NCI-H2171 (cell line): Measurements from ENCODE around the gene GEMIN7.

ENCODE experiments used
- DNase-seq: peaks from one replicate; lab custom pipeline; 2025; lab: John Stamatoyannopoulos, UW

The GEMIN7 gene, protein sequence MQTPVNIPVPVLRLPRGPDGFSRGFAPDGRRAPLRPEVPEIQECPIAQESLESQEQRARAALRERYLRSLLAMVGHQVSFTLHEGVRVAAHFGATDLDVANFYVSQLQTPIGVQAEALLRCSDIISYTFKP

DNA sequence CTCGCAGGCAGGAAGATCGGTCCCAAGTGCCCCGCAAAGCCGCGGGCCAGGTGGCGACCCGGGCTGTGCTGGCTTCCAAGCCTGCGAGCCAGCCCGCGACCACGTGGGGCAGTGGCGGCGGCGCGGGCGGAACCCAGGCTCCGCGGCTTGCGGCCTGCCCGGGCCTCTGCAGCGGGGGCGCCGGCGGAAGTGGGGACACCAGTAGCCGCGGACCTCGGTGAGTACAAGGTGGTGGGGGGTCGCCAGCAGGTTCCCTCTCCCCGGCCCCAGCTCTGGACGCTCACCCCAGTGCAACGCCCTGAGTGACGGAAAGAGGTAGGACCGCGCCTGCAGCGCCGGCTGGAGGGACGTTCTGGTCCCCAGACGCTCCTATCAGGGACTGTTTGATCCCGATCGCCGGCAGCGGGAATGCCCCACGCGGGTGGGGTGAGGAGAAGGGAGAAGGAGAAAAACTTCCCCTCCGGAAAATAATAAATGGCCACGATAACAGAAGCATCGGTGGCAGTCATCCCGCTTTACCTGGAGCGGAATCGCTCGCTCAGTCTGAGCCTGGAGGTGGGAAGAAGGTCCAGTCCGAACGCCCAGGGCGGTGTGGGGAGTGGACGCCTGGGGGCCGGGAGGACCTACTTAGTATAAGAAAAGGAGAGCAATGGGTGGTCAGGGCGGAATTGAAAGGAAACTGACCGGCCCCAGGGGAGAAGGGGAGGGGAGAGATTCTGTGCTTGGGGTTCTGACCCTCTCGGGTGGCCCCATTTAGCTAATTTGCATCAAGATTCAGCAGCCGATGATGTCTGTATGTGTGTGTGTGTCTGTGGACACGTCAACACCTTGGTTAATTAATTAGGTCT is at the start of gene GEMIN7:
TSS of gene GEMIN7 (plus strand) at position 198 of the 848 bp plus-strand sequence. CDS start 10,855 bp downstream, outside the sequence.
- peak; percentile 88 for DNase-seq

DNA sequence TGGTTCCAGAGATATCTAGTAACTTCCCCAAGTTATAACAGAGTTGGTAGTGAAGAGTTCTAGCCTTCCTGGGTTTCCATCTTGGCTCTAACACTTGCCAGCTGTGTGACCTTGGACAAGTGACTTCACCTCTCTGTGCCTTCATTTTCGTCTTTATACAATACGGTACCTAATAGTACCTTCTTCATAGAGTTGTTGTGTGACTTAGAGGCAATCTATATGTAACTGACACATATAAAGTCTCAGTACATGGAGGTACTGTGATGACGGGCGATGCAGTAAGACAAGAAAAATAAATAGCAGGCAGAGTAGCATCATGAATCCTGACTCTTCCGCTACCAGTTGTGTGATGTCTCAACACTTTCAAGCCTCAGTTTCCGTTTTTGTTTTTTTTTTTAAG is 48.2 kb upstream of the GEMIN7 start:
- DNase-seq: no peak

DNA sequence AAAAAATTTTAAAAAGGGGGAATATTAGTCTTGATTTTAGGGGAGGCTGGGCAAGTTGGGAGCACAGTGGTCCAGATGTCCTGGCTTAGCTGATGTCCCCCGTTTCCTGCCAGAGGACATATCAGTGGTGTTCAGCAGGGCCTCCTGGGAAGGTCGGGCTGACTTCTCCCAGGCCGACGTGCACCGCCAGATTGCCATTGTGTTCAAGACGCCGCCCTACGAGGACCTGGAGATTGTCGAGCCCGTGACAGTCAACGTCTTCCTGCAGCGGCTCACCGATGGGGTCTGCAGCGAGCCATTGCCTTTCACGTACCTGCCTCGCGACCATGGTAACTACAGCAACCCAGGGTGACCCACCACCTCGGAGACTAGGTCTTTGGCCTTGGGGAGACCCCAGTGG is 46.6 kb upstream of the GEMIN7 start:
- no peak for DNase-seq

DNA sequence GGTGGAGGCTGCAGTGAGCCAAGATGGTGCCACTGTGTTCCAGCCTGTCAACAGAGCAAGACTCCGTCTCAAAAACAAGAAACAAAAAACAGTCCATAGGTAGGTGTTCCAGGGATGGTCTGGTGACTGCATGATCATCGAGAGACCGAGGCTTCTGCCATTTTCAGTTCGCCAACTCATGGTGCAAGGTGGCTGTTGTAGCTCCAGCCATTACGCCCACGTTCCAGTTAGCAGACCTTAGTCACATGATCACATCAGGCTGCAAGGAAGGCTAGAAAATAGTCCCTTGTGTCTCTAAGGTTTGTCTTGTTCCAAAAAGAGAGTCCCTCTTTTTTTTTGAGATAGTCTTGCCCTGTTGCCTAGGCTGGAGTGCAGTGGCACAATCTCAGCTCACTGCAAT is 43.3 kb upstream of the GEMIN7 start:
- no peak for DNase-seq

DNA sequence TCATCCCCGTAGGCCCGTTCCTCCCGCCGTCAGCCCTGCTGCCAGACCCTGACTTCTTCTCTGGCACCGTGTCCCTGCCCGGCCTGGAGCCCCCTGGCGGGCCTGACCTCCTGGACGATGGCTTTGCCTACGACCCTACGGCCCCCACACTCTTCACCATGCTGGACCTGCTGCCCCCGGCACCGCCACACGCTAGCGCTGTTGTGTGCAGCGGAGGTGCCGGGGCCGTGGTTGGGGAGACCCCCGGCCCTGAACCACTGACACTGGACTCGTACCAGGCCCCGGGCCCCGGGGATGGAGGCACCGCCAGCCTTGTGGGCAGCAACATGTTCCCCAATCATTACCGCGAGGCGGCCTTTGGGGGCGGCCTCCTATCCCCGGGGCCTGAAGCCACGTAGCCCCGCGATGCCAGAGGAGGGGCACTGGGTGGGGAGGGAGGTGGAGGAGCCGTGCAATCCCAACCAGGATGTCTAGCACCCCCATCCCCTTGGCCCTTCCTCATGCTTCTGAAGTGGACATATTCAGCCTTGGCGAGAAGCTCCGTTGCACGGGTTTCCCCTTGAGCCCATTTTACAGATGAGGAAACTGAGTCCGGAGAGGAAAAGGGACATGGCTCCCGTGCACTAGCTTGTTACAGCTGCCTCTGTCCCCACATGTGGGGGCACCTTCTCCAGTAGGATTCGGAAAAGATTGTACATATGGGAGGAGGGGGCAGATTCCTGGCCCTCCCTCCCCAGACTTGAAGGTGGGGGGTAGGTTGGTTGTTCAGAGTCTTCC is 41.5 kb upstream of the GEMIN7 start:
- DNase-seq: no peak

DNA sequence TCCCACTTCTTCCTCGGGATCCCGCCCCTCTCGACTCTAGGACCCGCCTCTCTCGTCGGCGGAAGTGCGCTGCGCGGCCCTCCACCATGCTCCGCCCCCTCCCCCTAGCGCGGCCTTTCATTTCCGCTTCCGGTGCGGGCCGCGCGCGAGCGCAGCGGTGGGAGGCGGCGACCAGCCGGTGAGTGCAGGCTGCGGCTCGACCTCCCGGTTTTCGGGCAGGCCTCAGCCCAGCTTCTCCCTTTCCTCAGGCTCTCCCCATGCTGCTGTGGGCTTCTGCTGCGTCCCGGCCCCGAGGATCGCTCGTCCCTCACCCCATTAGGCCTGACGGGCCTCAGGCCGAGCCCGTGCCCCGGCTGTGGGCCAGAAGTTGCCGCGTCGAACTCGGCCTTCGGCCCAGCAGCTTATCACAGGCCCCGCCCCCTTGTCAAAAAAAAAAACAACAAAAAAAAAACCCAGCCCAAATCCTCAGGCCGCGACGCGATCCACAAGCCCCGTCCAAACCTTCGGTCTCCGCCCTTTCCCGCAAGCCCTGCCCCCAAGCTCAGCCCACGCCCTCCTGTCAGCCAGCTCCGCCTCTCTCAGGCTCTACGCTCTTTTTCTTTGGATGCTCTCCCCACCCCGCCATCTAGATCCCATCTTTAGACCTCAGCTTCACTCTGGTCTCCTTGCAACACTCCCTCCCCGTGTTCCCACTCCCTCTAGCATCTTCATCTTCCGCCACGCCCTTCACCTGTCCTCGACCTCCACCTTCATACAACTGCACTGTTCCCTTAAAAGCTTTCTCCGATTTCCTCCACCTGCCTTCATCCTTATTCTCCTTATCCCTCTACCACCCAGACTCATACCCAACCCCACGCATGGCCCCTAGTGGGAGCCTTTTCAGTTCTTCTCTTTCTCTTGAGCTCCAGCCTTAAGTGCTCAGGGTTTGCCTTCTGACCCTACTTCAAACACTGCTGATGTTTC is 39.8 kb upstream of the GEMIN7 start, which contains the start of gene CLASRP:
TSS of gene CLASRP (plus strand) at position 115 of the 963 bp plus-strand sequence. CDS start 1,168 bp downstream, outside the sequence.
- peak; percentile 91 for DNase-seq

DNA sequence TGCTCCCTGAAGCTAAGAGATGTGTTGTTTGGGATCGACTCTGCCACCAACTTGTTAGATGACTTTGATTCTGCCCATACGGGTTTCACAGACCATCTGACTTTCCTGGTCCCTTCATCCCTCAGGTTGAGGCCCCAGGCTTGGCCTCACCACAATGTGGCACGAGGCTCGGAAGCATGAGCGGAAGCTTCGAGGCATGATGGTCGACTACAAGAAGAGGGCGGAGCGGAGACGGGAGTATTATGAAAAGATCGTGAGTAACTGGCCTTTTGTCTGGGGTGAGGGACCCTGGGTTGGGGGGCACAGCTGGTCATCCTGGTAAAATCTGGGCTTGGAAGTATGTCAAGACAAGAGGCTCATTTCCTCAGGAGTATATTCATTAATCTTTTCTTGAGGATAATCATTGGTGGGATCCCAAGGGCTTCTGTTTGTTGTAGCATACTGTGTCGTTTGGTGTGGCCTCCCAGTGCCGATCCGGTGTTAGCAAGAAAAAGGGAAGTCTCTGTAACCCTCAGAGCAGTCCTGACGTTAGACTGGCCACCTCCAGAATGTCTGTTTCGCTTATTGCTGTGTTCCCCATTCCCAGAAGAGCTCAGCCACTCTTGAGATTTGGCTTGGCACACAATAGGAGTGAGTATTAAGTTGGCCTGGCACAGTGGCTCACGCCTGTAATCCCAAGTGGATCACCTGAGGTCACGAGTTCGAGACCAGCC is 38.8 kb upstream of the GEMIN7 start:
- DNase-seq: no peak

DNA sequence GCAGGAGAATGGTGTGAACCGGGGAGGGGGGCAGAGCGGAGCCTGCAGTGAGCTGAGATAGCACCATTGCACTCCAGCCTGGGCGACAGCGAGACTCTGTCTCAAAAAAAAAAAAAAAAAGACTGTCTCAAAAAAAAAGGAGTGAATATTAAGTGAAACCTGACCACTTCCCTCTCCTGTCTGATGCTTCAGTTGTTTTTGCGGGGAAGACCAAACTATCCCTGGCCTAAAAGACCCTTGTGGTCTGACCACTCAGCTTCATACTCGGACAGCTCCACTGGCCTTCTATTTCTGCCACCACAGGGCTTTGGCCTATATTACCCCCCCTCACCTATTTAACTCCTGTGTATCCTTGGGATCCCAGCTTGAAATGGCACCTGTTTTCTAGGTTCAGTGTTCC is 37.9 kb upstream of the GEMIN7 start:
- no peak for DNase-seq

DNA sequence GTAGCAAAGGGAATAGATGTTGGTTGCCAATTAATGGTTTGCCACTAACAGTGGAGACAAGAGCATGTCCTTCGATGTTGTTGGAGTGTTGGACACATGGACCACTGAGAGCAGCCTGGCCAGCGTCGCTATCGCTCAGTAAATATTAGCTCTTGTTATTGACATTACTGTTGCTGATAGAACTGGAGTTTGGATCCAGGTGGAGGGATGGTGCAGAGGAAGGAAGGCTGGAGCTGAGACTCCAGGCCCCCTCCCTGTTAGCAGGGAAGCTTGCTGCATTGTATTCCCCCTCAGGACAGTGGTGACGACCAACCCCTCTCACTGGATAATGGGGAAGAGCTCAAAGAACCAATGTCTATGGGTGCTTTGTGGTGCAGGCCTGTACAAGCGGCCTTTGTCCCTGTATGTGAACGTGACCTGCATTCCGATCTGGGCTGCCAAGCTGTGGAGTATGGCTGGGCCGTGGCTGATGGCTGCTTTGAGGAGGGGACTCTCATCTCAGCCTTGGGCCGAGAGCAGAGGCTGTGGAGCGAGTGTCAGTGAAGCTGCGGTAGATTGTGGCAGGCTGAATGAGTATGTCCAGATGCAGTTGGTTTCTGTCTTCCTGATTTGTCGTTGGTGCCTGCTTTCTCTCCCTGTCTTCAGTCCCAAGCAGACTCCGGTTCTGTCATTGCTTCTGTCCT is 33.2 kb upstream of the GEMIN7 start:
- DNase-seq: no peak

DNA sequence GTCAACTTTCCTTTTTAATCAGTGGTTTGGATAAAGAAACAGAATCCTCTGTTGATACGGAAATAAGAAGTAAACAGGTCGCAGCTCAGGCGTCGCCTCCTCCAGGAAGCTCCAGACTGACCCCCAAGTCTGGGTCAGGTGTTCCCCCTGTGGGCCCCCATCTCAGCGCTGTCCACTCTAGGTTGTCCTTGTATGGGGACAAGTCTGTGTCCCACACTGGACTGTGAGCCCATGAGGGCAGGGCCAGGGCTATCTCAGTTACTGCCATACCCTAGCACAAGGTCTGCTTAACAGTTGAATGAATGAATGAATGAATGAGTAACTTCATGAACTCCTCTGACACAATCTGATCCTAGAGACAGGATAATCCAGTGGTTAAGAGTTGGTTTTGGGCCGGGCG is 32.7 kb upstream of the GEMIN7 start:
- no peak for DNase-seq

DNA sequence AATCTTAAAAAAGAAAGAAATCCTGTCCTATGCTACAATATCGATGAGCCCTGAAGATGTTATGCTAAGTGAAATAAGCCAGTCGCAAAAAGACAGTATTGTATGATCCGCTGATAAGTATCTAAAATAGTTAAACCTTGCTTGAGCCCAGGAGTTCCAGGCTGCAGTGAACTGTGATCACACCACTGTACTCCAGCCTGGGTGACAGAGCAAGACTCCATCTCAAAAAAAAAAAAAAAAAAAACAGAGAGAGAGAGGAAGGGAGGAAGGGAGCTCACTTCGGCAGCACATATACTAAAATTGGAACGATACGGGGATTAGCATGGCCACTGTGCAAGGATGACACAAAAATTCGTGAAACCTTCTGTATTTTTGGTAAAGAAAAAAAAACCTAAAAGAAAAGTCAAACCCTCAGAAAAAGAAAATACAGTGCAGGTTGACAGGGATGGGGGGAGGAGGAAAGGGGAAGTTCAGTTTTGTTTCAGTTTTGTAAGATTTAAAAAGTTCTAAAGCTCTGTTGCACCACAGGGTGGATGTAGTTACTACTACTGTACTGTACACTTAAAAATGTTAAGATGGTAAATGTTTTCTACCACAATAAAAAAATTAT is 31.8 kb upstream of the GEMIN7 start:
- no peak for DNase-seq

DNA sequence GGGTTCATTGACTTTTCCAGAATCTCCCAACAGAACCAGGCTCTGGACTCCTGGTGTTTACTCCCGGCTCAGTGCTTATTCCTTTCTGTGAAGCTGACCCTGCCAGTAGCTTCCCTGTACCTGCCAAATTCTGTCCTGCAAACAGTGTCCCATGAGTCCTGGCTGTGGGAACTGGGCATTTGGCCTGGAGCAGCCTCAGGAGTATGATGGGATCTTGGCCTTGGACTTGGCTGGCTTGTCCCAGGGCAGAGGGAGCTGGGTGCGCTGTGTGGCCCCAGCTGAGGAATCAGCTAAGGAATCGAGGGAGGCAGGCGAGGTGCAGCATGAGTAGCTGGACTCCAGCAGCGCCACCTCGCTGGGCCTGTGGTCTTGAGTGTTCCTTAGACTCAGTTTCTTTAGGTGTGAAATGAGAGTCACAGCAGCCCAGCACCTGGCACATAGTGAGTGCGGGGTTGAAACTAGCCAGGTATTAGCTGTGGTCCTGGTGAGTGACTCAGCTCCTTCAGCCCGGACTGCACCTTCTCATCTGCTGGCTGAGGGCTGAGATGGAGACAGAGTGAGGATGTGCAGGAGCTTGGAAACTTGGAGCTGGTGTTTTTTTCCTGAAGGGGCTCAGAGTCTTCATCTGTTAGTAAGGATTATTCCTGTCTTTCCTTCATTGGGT is 29.9 kb upstream of the GEMIN7 start:
- DNase-seq: no peak

DNA sequence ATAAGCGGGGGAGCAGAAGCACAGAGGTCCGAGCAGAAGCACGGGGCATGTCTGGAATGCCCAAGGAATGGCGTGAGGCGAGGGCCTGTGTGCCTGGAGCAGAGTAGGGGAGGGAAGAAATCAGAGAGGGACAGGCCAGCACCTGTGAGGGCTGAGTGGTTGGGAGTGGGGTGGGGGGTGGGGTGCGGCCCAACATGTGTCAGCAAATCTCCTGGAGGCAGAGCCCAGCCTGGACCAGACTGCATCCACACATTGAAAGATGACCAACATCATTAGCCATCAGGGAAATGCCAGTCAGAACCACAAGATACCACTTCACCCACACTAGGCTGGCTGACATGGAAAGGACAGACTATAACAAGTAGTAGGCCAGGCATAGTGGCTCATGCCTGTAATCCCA is 29.0 kb upstream of the GEMIN7 start:
- no peak for DNase-seq

DNA sequence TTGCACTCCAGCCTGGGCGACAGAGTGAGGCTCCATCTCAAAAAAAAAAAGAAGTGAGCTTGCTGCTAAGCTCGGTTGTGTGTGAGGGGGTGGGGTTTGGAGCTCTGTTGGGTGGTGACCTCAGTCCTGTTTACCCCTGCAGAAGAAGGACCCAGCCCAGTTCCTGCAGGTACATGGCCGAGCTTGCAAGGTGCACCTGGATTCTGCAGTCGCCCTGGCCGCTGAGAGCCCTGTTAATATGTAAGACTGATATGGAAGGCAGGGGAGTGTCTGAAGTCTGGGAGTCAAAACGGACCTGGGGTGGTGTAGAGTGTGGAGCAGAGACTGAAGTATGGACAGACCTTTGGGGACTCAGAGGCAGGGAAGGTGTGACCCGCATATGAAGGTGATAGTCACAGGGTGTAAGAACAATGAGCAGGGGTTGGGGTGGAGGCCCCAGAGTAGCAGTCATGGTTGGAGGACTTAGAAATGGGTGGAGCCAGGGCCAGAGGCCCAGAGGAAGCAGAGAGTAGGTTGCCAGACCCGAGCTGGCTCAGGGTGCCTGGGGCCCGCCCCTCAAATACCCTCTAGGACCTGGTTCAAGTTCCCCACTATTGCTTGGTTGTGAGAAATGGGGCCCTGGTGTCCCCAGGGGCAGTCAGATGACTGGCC is 27.0 kb upstream of the GEMIN7 start:
- no peak for DNase-seq

DNA sequence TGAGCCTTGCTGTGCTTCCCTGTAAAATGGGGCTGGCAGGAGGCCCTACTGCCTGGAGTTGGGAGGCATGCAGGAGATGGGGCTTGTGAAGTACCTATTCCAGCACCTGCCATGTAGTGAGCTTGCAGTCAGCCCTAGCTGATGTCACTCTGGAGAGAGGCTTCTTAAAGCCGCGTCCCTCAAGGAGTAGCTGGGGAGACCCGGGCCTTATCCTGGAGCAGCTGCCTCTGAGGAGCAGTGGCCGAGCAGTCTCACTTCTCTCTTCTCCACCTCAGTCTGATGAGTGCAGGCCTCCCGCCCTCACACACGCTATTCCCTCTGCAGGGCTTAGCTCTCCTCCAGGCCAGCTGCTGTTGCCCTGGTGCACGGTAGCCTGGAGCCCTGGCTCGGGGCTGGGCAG is 22.2 kb upstream of the GEMIN7 start:
- no peak for DNase-seq

DNA sequence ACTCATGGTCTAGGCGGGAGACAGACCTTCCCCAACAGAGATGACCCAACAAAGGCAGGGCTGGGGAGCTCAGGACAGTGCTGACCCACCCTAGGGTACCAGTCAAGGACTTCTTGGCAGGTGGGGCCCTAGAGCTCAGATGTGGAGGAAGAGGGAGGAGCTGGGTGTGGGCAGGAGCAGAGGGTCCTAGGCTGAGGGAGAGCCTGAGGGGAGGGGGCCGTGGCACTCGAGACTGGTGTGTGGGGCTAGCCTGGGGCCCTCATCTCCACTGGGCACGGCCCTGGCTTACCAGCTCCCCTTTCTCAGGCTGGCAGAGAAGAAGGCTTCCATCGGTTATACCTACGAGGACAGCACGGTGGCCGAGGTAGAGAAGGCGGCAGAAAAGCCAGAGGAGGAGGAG is 21.6 kb upstream of the GEMIN7 start:
- DNase-seq: no peak

DNA sequence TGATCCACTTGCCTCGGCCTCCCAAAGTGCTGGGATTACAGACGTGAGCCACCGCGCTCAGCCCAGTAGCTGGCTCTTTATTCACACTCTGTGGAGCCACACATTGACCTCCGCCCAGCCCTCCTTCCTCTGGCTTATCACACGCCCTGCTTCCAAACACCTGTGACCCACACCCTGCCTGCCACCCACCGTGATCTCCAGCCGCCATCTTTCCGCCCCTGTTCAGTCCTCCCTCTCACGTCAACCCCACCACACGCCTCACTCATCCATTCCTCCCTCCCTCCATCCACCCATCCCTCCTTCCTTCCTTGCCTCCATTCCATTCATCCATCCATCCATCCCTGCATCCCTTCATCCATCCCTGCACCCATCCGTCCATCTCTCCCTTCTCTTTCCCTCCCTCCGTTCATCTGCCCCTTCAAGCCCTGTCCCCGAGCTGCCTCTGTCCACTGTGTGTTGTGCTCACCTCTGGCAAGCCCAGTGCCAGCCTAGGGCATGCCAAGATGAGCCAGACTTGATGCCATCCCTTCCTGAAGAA is 20.4 kb upstream of the GEMIN7 start:
- DNase-seq: no peak

DNA sequence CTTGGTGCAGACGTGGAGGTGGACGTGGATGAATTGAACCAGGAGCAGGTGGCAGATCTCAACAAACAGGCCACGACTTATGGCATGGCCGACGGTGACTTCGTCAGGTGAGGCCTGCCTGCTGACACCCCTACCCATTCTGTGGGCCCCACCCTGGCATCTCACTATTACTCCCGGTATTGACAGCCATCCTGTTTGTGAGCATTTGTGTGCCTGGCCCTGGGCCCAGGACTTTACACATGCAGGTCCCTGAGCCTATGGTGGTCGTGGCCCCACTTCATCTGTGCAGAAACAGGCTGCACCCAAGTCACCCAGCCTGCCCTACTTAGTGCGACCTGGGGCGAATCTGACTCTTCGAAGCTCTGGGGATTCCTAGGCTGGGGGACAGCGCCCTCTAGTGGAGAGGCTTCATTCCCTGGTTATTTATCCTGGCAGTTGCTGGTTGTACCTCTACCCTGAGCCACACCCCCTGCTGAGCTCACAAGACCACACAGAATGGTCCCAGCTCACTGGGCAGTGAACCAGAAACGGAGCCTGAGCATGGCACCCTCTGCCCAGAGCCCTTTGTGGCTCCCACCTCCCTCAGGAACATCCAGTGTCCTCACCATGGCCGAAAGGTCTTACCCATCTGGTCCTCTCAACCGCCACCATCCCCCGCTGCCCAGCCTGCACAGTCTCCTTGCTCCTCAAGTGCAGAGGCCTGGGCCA is 19.6 kb upstream of the GEMIN7 start:
- DNase-seq: peak; percentile 38
